Measurements from ENCODE around the gene C6orf89. TPM values are rescaled to one million over a fixed set of nuclear protein-coding genes. Genes with fewer than 3 reads are reported as not detected.

C6orf89 gene
- total and polyA plus RNA-seq, 2 of the 8 experiments (the other 6 are each of a cell fraction or from before 2014, with no cell fraction given): 4.6 to 12.3 TPM

DNA sequence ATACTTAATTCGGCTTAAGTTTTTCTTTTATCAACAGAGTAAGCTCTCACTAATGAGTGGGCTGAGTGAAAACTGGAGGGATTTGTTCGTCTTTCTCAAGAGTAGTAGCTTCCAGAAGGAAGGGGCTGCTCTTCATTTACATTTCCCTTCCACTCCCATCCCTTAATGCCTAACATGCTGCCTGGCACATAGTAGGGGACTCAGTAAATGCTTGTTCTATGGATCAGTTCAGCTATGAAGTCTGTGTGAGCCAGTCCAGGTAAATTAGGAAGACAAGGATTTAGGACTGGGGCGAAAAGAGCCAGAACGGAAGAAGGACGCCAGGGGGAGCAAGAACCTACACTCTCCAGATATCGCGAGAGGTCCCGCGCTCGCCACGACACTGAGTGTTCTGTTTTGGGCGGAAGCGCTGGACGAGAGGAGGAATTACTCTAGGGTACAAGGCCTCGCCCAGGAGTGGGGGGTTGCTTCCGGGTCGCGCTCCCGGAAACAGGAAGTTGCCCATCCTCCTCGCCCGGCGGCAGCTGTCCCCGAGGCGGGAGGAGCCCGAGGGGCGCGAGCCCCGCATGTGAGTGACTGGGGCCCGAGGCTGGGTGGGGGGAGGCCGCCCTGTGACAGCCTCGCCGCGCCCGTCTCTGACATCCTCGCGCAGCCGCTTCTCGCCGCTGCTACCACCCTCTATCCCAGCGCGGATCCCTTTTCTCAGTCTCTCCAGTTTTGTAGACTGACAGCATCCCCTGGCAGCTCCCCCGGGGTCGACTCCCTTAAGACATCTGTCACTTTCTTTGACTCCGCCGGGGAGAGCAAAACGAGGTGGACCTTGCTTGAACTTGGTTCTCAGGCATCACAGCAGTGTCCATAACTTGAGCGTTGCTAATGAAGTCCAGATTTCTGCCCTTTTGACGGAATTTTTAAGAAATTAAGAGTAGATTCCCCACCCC is at the start of gene C6orf89 (continued):
- TF ChIP-seq, protein P1, sequence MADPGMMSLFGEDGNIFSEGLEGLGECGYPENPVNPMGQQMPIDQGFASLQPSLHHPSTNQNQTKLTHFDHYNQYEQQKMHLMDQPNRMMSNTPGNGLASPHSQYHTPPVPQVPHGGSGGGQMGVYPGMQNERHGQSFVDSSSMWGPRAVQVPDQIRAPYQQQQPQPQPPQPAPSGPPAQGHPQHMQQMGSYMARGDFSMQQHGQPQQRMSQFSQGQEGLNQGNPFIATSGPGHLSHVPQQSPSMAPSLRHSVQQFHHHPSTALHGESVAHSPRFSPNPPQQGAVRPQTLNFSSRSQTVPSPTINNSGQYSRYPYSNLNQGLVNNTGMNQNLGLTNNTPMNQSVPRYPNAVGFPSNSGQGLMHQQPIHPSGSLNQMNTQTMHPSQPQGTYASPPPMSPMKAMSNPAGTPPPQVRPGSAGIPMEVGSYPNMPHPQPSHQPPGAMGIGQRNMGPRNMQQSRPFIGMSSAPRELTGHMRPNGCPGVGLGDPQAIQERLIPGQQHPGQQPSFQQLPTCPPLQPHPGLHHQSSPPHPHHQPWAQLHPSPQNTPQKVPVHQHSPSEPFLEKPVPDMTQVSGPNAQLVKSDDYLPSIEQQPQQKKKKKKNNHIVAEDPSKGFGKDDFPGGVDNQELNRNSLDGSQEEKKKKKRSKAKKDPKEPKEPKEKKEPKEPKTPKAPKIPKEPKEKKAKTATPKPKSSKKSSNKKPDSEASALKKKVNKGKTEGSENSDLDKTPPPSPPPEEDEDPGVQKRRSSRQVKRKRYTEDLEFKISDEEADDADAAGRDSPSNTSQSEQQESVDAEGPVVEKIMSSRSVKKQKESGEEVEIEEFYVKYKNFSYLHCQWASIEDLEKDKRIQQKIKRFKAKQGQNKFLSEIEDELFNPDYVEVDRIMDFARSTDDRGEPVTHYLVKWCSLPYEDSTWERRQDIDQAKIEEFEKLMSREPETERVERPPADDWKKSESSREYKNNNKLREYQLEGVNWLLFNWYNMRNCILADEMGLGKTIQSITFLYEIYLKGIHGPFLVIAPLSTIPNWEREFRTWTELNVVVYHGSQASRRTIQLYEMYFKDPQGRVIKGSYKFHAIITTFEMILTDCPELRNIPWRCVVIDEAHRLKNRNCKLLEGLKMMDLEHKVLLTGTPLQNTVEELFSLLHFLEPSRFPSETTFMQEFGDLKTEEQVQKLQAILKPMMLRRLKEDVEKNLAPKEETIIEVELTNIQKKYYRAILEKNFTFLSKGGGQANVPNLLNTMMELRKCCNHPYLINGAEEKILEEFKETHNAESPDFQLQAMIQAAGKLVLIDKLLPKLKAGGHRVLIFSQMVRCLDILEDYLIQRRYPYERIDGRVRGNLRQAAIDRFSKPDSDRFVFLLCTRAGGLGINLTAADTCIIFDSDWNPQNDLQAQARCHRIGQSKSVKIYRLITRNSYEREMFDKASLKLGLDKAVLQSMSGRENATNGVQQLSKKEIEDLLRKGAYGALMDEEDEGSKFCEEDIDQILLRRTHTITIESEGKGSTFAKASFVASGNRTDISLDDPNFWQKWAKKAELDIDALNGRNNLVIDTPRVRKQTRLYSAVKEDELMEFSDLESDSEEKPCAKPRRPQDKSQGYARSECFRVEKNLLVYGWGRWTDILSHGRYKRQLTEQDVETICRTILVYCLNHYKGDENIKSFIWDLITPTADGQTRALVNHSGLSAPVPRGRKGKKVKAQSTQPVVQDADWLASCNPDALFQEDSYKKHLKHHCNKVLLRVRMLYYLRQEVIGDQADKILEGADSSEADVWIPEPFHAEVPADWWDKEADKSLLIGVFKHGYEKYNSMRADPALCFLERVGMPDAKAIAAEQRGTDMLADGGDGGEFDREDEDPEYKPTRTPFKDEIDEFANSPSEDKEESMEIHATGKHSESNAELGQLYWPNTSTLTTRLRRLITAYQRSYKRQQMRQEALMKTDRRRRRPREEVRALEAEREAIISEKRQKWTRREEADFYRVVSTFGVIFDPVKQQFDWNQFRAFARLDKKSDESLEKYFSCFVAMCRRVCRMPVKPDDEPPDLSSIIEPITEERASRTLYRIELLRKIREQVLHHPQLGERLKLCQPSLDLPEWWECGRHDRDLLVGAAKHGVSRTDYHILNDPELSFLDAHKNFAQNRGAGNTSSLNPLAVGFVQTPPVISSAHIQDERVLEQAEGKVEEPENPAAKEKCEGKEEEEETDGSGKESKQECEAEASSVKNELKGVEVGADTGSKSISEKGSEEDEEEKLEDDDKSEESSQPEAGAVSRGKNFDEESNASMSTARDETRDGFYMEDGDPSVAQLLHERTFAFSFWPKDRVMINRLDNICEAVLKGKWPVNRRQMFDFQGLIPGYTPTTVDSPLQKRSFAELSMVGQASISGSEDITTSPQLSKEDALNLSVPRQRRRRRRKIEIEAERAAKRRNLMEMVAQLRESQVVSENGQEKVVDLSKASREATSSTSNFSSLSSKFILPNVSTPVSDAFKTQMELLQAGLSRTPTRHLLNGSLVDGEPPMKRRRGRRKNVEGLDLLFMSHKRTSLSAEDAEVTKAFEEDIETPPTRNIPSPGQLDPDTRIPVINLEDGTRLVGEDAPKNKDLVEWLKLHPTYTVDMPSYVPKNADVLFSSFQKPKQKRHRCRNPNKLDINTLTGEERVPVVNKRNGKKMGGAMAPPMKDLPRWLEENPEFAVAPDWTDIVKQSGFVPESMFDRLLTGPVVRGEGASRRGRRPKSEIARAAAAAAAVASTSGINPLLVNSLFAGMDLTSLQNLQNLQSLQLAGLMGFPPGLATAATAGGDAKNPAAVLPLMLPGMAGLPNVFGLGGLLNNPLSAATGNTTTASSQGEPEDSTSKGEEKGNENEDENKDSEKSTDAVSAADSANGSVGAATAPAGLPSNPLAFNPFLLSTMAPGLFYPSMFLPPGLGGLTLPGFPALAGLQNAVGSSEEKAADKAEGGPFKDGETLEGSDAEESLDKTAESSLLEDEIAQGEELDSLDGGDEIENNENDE (IDR thresholded peaks at IDR 0.05; ENCODE audit: insufficient replicate concordance, low read length): no peak
